Keratinocyte (primary cell): ENCODE results near the gene HNRNPL.
A peak's percentile ranks its signal among the peaks of the same experiment; 100 is the strongest.

Source experiments
- EZH2 ChIP-seq: IDR thresholded peaks from one replicate; pipeline ENCODE4 v1.6.1; 2012; ENCODE audit warnings: inconsistent platforms, mild to moderate bottlenecking, low read length, moderate library complexity
- TF ChIP-seq, protein P1 (sequence below), 3 experiments: IDR thresholded peaks in 1 of 3; conservative IDR thresholded peaks in 1 of 3; optimal IDR thresholded peaks in 1 of 3; 2 replicates in 2 of 3; 3 replicates in 1 of 3; pipeline versions ENCODE3 to v1.5.1; 2011; ENCODE audit warnings: low read length in 3 of 3, mild to moderate bottlenecking in 3 of 3, moderate library complexity in 2 of 3, control low read depth in 1 of 3, inconsistent platforms in 1 of 3; ENCODE audit not compliant: insufficient read depth in 2 of 3; ENCODE audit errors: extremely low read depth in 1 of 3

DNA sequence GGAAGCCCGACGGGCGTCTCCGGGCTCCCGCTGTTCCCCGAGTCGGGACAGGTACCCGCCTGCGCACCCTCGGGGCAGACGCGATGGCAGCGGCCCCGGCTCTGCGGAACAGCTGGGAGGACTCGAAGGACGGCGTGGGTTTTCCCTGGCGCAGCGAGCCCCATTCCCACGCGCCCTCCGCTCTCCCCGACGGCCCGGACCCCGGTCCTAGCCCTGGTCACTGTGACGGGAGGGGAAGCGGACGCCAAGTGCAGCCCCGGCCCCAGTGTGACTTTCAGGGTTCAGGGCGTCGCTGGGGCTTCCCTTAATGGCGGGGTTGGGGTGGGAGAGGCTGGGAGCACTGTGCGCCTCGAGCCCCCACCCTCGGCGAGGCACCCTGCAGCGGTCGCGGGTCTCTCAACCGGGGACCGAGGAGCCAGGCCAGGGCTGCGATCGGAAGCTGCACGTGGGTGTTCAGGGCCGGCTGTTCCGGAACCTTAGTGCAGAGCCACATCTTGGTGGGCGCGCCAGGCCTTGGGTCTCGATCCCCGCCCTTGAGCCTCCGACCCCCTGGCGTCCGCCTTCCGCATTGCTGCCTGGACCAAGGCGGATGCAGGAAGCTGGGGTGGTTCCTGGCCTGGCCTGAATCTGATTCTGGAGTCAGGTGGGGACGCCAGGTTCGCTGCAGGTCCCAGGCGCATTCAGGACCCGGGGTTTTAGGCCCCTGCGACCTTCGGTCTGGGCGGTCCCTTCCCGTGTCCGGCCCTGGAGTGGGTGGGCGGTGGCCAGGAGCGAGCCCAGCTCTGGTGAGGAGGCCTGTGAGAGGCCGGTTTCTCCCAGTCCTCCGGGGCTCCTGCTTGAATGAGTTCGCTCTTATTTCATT is 57.3 kb downstream of the HNRNPL start:
- TF ChIP-seq EZH2: no peak
- TF ChIP-seq, protein P1, sequence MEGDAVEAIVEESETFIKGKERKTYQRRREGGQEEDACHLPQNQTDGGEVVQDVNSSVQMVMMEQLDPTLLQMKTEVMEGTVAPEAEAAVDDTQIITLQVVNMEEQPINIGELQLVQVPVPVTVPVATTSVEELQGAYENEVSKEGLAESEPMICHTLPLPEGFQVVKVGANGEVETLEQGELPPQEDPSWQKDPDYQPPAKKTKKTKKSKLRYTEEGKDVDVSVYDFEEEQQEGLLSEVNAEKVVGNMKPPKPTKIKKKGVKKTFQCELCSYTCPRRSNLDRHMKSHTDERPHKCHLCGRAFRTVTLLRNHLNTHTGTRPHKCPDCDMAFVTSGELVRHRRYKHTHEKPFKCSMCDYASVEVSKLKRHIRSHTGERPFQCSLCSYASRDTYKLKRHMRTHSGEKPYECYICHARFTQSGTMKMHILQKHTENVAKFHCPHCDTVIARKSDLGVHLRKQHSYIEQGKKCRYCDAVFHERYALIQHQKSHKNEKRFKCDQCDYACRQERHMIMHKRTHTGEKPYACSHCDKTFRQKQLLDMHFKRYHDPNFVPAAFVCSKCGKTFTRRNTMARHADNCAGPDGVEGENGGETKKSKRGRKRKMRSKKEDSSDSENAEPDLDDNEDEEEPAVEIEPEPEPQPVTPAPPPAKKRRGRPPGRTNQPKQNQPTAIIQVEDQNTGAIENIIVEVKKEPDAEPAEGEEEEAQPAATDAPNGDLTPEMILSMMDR (optimal IDR thresholded peaks at IDR 0.05 in 1 of 3, IDR thresholded peaks at IDR 0.05 in 1 of 3, conservative IDR thresholded peaks at IDR 0.05 in 1 of 3; ENCODE audit: extremely low read depth in 1 of 3, insufficient read depth in 2 of 3, low read length in 3 of 3): peak in 2 of 3 experiments; percentile 40 to 50
